Retinal pigment epithelial cell (primary cell): ENCODE results near the gene DSC2.

Source experiments
- DNase-seq: peaks from one replicate; pipeline ENCODE4 v3.0.0-alpha.2; 2010; ENCODE audit warnings: low read depth
- H3K4me3 ChIP-seq: 2 replicates; pipeline ENCODE4 v1.5.1; 2011; ENCODE audit warnings: mild to moderate bottlenecking, low read length, control low read depth, moderate library complexity
- CTCF ChIP-seq: conservative IDR thresholded peaks from 2 replicates; pipeline ENCODE4 v1.5.1; 2011; ENCODE audit warnings: low read depth, low read length, control low read depth, inconsistent platforms

Gene DSC2

GRCh38 chr18:31058897-31059296 is 43.3 kb downstream of the DSC2 start:
- H3K4me3 ChIP-seq: no peak overlapping the region
- TF ChIP-seq CTCF: no peak
- no peak for DNase-seq

- DNase-seq: no peak
- TF ChIP-seq CTCF: no peak
- H3K4me3 ChIP-seq: no peak overlapping the region
Measured at GRCh38 chr18:31057917-31058316, 44.3 kb downstream of the DSC2 start.

- no peak overlapping the region for H3K4me3 ChIP-seq
- TF ChIP-seq CTCF: no peak
- DNase-seq: no peak
Measured at GRCh38 chr18:31057051-31057450, 45.2 kb downstream of the DSC2 start.

- DNase-seq: no peak
- no peak overlapping the region for H3K4me3 ChIP-seq
Measured at GRCh38 chr18:31056296-31056695, 45.9 kb downstream of the DSC2 start.

GRCh38 chr18:31050635-31051034 is 51.6 kb downstream of the DSC2 start:
- no peak overlapping the region for H3K4me3 ChIP-seq
- TF ChIP-seq CTCF: no peak
- DNase-seq: no peak

More at GRCh38 chr18:31056296-31056695, 45.9 kb downstream of the DSC2 start:
- TF ChIP-seq CTCF: no peak

GRCh38 chr18:31049189-31049588 is 53.0 kb downstream of the DSC2 start:
- no peak overlapping the region for H3K4me3 ChIP-seq
- no peak for TF ChIP-seq CTCF
- no peak for DNase-seq

- no peak for DNase-seq
- H3K4me3 ChIP-seq: no peak overlapping the region
- no peak for TF ChIP-seq CTCF
Measured at GRCh38 chr18:31048216-31048615, 54.0 kb downstream of the DSC2 start.
